K562 (cell line): ENCODE measurements around the gene NDC1. TPM values are rescaled to one million over a fixed set of nuclear protein-coding genes. Genes with fewer than 3 reads are reported as not detected.

Experiments used
- ATAC-seq: fragments of 200-7000 bp; cut with Tn5 transposase; 3 replicates; pipeline ENCODE4 v1.9.1; 2020; ENCODE audit warnings: moderate library complexity
- BruUV-seq: library from RNA; stranded (reverse); fragments of 400-500 nt; replicated peaks from 2 replicates; lab custom pipeline; 2021; lab: Mats Ljungman, UMichigan
- CTCF ChIA-PET: fragments of 300-600 bp; formaldehyde crosslinking; extraction: SDS; loops from one replicate; lab custom pipeline; 2021; ENCODE audit warnings: low intra/inter-chr PET ratio; lab: Yijun Ruan, JAX
- POLR2A ChIA-PET: fragments of 300-600, 350-650 bp; sonication (Branson Sonifier 250); formaldehyde crosslinking; extraction: SDS; loops from one replicate; lab custom pipeline; 2021; ENCODE audit warnings: antibody characterized with exemption, inconsistent platforms; lab: Yijun Ruan, JAX
- DNase-seq, 4 experiments: peaks; one replicate each; pipeline versions ENCODE4 v3.0.0 to v3.0.0-alpha.2; 2011 to 2018; ENCODE audit warnings: low spot score in 3 of 4, mixed read lengths in 3 of 4; ENCODE audit errors: extremely low read depth in 1 of 4
- FAIRE-seq: peaks from 2 replicates; lab custom pipeline; 2011; peaks lifted over from hg19 to GRCh38; lab: Jason Lieb, UNC
- H2AFZ ChIP-seq: 2 replicates; pipeline ENCODE4 v1.6.0; 2011; ENCODE audit warnings: low read depth, low read length, control low read depth, inconsistent platforms
- H3K27ac ChIP-seq: fragments of 200-600 bp; 3 replicates; pipeline ENCODE4 v1.8.0; 2011; ENCODE audit warnings: low read depth, mild to moderate bottlenecking, control low read depth, inconsistent platforms, low read length, moderate library complexity, mixed read lengths; ENCODE audit errors: extremely low read depth
- H3K27me3 ChIP-seq, 2 experiments: fragments of 300-600 bp in 1 of 2; 2 replicates in 1 of 2; 3 replicates in 1 of 2; pipeline versions ENCODE4 v1.6.0 to v1.8.0; 2011; ENCODE audit warnings: inconsistent platforms in 2 of 2, low read length in 2 of 2, mild to moderate bottlenecking in 1 of 2, mixed read lengths in 1 of 2, moderate library complexity in 1 of 2; ENCODE audit not compliant: control insufficient read depth in 2 of 2, insufficient read depth in 2 of 2
- H3K36me3 ChIP-seq: fragments of 300-600 bp; 3 replicates; pipeline ENCODE4 v1.8.0; 2011; ENCODE audit warnings: mild to moderate bottlenecking, low read length, inconsistent platforms; ENCODE audit not compliant: control insufficient read depth, insufficient read depth
- H3K4me1 ChIP-seq, 2 experiments: fragments of 200-600 bp in 1 of 2; replicated peaks in 1 of 2; 2 replicates in 1 of 2; 3 replicates in 1 of 2; pipeline versions ENCODE4 v1.5.1 to v1.8.0; 2011; ENCODE audit warnings: inconsistent platforms in 2 of 2, low read length in 2 of 2, mild to moderate bottlenecking in 1 of 2, mixed read lengths in 1 of 2, moderate library complexity in 1 of 2; ENCODE audit not compliant: control insufficient read depth in 2 of 2, insufficient read depth in 2 of 2
- H3K4me2 ChIP-seq: 2 replicates; pipeline ENCODE4 v1.6.1; 2011; ENCODE audit warnings: low read length, control low read depth, inconsistent platforms, mixed read lengths; ENCODE audit not compliant: insufficient read depth
- H3K4me3 ChIP-seq: fragments of 200-600 bp; sonication (generic), shearing (Covaris generic); 2 replicates; pipeline ENCODE4 v1.5.1; 2016; ENCODE audit warnings: control low read depth, inconsistent platforms
- H3K79me2 ChIP-seq: fragments of 200-600 bp; 3 replicates; pipeline ENCODE4 v1.8.0; 2011; ENCODE audit warnings: low read length, inconsistent platforms; ENCODE audit not compliant: control insufficient read depth, insufficient read depth
- H3K9ac ChIP-seq, 2 experiments: 2 replicates each; pipeline versions ENCODE4 v1.6.0 to v1.6.1; 2011; ENCODE audit warnings: low read depth in 2 of 2, low read length in 2 of 2, control low read depth in 1 of 2, inconsistent platforms in 1 of 2, mild to moderate bottlenecking in 1 of 2, mixed read lengths in 1 of 2; ENCODE audit not compliant: insufficient read depth in 1 of 2
- H3K9me1 ChIP-seq: one replicate; pipeline ENCODE4 v1.6.0; 2011; ENCODE audit warnings: inconsistent platforms, mild to moderate bottlenecking, low read length, moderate library complexity; ENCODE audit not compliant: control insufficient read depth, insufficient read depth
- H3K9me3 ChIP-seq: replicated peaks from 2 replicates; pipeline ENCODE4 v1.5.1; 2011; ENCODE audit warnings: low read depth, low read length, inconsistent platforms; ENCODE audit not compliant: control insufficient read depth, insufficient read depth
- H4K20me1 ChIP-seq: replicated peaks from 2 replicates; pipeline ENCODE4 v1.6.1; 2011; ENCODE audit warnings: low read length, inconsistent platforms, mixed read lengths; ENCODE audit not compliant: control insufficient read depth, insufficient read depth
- COPS2 ChIP-seq: fragments of 450-650 bp; conservative IDR thresholded peaks from 2 replicates; pipeline ENCODE4 v1.6.1; 2016; ENCODE audit warnings: mild to moderate bottlenecking, moderate library complexity
- EZH2 ChIP-seq: IDR thresholded peaks from 2 replicates; pipeline ENCODE4 v1.6.1; 2012; ENCODE audit warnings: low read depth, mild to moderate bottlenecking, inconsistent platforms, low read length, borderline replicate concordance
- MCM7 ChIP-seq, 2 experiments: fragments of 450-650 bp; IDR thresholded peaks; 2 replicates each; pipeline ENCODE4 v1.6.1; 2016 to 2018
- SMC3 ChIP-seq: conservative IDR thresholded peaks from 2 replicates; pipeline ENCODE4 v1.6.1; 2011; ENCODE audit warnings: low read depth, low read length, improper control_type of control experiment; ENCODE audit not compliant: insufficient read depth
- ZNF583 ChIP-seq: fragments of 250-450 bp; sonication (Bioruptor Pico); IDR thresholded peaks from 2 replicates; pipeline ENCODE4 v1.4.0; 2020
- WGBS: fragments of 100-300 bp; shearing (Covaris generic); methylation state at CpG from one replicate; pipeline ENCODE4 v1.1.6; 2016; ENCODE audit warnings: low coverage, mixed read lengths; ENCODE audit not compliant: insufficient coverage; ENCODE audit errors: missing lambda C conversion rate; 5-methylcytosine and 5-hydroxymethylcytosine counted together
- in situ Hi-C: fragments of 300-500 bp; cut with MboI; formaldehyde crosslinking; loops from 4 replicates; pipeline ENCODE4 v1.15.0; 2018; ENCODE audit warnings: inconsistent platforms, mixed read lengths
- intact Hi-C: fragments of 100-400 bp; cut with micrococcal nuclease; formaldehyde crosslinking; loops from 2 replicates; pipeline ENCODE4 v1.14.2; 2022
- polyA plus RNA-seq, 8 experiments: library from polyadenylated mRNA; depleted of rRNA in 4 of 8; stranded (reverse) in 5 of 8; unstranded in 3 of 8; fragments of >200 nt; fragmentation: Nextera tagmentation in 2 of 8; fragmentation: Illumina TruSeq in 1 of 8; extraction: Ambion mirVana in 2 of 8; extraction: Trizol in 1 of 8; gene quantifications; 2 replicates each; pipeline versions ENCODE4 v1.2.1 to v1.2.3, GENCODE V29; 2011 to 2014; ENCODE audit warnings: inconsistent platforms in 1 of 8, missing spikeins in 1 of 8
- total RNA-seq, 7 experiments: library from RNA; depleted of rRNA in 6 of 7; stranded (reverse); fragments of >200 nt in 6 of 7; fragmentation: Illumina TruSeq in 2 of 7; extraction: Trizol in 2 of 7; gene quantifications; 2 replicates each; pipeline versions ENCODE4 v1.2.1 to v1.2.3, GENCODE V29; 2011 to 2021; ENCODE audit warnings: low replicate concordance in 1 of 7
- TF ChIP-seq, protein P1 (sequence below): fragments of 450-650 bp; IDR thresholded peaks from 2 replicates; pipeline ENCODE4 v1.6.1; 2018; ENCODE audit warnings: mild to moderate bottlenecking, low read depth; ENCODE audit not compliant: partially characterized antibody

NDC1 gene
- total and polyA plus RNA-seq, 9 of the 15 experiments (the other 6 are each of a cell fraction or from before 2014, with no cell fraction given): 26.9 to 102 (median 64.5) TPM

DNA sequence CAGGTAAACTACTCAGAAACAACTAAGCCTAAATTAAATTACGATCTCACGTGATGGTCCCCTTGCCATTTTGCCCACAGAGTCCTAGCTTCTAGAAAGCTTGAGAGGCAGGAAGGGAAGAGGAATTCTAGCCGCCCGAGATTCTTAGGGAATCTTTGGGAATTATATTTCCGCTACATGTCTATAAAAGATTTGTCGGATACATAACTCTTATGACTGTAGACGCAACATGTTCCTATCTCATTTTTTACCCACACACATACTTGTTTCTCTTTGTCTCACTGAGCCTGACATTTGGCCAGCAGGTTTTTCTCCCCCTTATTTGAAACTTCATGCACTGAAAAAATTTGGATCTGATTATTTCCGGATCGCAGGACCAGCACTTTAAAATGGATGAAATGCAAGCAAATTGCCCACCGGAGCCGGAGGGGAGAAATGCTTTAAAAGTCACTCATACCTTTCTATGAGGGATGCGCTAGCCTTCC, 104.6 kb downstream of the NDC1 start:
- H3K9ac ChIP-seq: no peak overlapping the region

More for the DNA sequence above, 104.6 kb downstream of the NDC1 start:
- intact Hi-C loops (no loop called here), in situ Hi-C loops (no loop called here)
- Histone ChIP-seq H3K36me3 (no peaks in the 10 kb centered on the region), H2AFZ (no peak overlapping the region), H3K4me2 (no peak overlapping the region), H3K79me2 (no peaks in the 10 kb centered on the region), H3K27ac (no peak overlapping the region), H3K4me1 (peaks cover 0 to 10% of the 10 kb centered on the region in 2 experiments; a peak in 2 of 5 replicates), H3K27me3 (peaks cover 77 to 81% of the 10 kb centered on the region in 2 experiments), H3K9me3 (no peaks in the 10 kb centered on the region), H3K9me1 (no peaks in the 10 kb centered on the region), H3K4me3 (no peak overlapping the region), H4K20me1 (no peaks in the 10 kb centered on the region; the same call in 1 of the 2 replicates)
- 5% methylated on average over 12 of the region's 12 CpGs for WGBS
- TF ChIP-seq MCM7 (IDR thresholded peaks at IDR 0.05): no peak
- TF ChIP-seq COPS2: no peak
- TF ChIP-seq ZNF583 (CRISPR knock-in tag): no peak
- no peak for TF ChIP-seq SMC3
- TF ChIP-seq EZH2: 0 out of 2 replicates have a peak, but pooled peaks have one; percentile 20
- TF ChIP-seq, protein P1, sequence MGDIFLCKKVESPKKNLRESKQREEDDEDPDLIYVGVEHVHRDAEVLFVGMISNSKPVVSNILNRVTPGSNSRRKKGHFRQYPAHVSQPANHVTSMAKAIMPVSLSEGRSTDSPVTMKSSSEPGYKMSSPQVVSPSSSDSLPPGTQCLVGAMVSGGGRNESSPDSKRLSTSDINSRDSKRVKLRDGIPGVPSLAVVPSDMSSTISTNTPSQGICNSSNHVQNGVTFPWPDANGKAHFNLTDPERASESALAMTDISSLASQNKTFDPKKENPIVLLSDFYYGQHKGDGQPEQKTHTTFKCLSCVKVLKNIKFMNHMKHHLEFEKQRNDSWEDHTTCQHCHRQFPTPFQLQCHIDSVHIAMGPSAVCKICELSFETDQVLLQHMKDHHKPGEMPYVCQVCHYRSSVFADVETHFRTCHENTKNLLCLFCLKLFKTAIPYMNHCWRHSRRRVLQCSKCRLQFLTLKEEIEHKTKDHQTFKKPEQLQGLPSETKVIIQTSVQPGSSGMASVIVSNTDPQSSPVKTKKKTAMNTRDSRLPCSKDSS: no peak
- no TSS peak for BruUV-seq
- ChIA-PET CTCF (no interaction called here), POLR2A (interaction anchor here (1.5 kb wide), 1 partner anchor 9 kb away, joined by 5 read pairs; no protein-coding TSS in a partner anchor)
- no peak for ATAC-seq
- no peak for DNase-seq
- FAIRE-seq: no peak
